ENCODE results near the gene ORMDL1.
"Not testable (repeated sequence)": the region's sequence is repeated elsewhere in the genome, so short reads cannot be mapped to it uniquely, and the experiment has no call there.

- TF ChIP-seq POLR2A (IDR thresholded peaks at IDR 0.05; ENCODE audit: low read length); GATA1 (IDR thresholded peaks at IDR 0.05; ENCODE audit: low read depth, low read length): not testable (repeated sequence)
These were observed 24.0 kb downstream of the ORMDL1 start for GRCh38 chr2:189760154-189760553.
